Upper lobe of left lung (tissue), 4 donors: ENCODE data around the gene FGGY.
"Not testable (repeated sequence)": the region's sequence is repeated elsewhere in the genome, so short reads cannot be mapped to it uniquely, and the experiment has no call there.

Source experiments
- POLR2A ChIP-seq, 4 donors: fragments of 450-650 bp; IDR thresholded peaks; one replicate each; pipeline ENCODE4 v1.5.1; 2016 to 2017; ENCODE audit warnings: antibody characterized with exemption in 4 of 4, mild to moderate bottlenecking in 2 of 4
- POLR2AphosphoS5 ChIP-seq, 2 donors: sonication (generic); formaldehyde crosslinking; IDR thresholded peaks; one replicate each; pipeline ENCODE4 v1.5.1; 2017; ENCODE audit warnings: antibody characterized with exemption in 2 of 2
- TF ChIP-seq, protein P1 (sequence below), 6 experiments: fragments of 450-650 bp in 4 of 6; fragments of 200-600 bp in 2 of 6; sonication (generic) in 2 of 6; IDR thresholded peaks; one replicate each; pipeline ENCODE4 v1.5.1; 2016 to 2019; ENCODE audit warnings: antibody characterized with exemption in 6 of 6

DNA sequence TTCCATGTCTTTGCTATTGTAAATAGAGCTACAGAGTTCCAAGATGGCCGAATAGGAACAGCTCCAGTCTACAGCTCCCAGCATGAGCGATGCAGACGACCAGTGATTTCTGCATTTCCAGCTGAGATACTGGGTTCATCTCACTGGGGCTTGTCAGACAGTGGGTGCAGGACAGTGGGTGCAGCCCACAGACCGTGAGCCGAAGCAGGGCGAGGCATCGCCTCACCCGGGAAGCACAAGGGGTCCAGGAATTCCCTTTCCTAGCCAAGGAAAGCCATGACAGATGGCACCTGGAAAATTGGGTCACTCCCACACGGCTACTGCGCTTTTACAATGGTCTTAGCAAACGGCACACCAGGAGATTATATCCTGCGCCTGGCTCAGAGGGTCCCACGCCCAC, 313.6 kb downstream of the FGGY start:
- TF ChIP-seq, protein P1, sequence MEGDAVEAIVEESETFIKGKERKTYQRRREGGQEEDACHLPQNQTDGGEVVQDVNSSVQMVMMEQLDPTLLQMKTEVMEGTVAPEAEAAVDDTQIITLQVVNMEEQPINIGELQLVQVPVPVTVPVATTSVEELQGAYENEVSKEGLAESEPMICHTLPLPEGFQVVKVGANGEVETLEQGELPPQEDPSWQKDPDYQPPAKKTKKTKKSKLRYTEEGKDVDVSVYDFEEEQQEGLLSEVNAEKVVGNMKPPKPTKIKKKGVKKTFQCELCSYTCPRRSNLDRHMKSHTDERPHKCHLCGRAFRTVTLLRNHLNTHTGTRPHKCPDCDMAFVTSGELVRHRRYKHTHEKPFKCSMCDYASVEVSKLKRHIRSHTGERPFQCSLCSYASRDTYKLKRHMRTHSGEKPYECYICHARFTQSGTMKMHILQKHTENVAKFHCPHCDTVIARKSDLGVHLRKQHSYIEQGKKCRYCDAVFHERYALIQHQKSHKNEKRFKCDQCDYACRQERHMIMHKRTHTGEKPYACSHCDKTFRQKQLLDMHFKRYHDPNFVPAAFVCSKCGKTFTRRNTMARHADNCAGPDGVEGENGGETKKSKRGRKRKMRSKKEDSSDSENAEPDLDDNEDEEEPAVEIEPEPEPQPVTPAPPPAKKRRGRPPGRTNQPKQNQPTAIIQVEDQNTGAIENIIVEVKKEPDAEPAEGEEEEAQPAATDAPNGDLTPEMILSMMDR (IDR thresholded peaks at IDR 0.05): not testable (repeated sequence)
- TF ChIP-seq POLR2A, POLR2AphosphoS5 (IDR thresholded peaks at IDR 0.05): not testable (repeated sequence)
